NCI-H1694 (cell line): ENCODE results near the gene AS3MT.
A peak's percentile ranks its signal among the peaks of the same experiment; 100 is the strongest.
"Not testable (repeated sequence)": the region's sequence is repeated elsewhere in the genome, so short reads cannot be mapped to it uniquely, and the experiment has no call there.

ENCODE experiments used
- DNase-seq: peaks from one replicate; lab custom pipeline; 2025; lab: John Stamatoyannopoulos, UW

The AS3MT gene, protein sequence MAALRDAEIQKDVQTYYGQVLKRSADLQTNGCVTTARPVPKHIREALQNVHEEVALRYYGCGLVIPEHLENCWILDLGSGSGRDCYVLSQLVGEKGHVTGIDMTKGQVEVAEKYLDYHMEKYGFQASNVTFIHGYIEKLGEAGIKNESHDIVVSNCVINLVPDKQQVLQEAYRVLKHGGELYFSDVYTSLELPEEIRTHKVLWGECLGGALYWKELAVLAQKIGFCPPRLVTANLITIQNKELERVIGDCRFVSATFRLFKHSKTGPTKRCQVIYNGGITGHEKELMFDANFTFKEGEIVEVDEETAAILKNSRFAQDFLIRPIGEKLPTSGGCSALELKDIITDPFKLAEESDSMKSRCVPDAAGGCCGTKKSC

DNA sequence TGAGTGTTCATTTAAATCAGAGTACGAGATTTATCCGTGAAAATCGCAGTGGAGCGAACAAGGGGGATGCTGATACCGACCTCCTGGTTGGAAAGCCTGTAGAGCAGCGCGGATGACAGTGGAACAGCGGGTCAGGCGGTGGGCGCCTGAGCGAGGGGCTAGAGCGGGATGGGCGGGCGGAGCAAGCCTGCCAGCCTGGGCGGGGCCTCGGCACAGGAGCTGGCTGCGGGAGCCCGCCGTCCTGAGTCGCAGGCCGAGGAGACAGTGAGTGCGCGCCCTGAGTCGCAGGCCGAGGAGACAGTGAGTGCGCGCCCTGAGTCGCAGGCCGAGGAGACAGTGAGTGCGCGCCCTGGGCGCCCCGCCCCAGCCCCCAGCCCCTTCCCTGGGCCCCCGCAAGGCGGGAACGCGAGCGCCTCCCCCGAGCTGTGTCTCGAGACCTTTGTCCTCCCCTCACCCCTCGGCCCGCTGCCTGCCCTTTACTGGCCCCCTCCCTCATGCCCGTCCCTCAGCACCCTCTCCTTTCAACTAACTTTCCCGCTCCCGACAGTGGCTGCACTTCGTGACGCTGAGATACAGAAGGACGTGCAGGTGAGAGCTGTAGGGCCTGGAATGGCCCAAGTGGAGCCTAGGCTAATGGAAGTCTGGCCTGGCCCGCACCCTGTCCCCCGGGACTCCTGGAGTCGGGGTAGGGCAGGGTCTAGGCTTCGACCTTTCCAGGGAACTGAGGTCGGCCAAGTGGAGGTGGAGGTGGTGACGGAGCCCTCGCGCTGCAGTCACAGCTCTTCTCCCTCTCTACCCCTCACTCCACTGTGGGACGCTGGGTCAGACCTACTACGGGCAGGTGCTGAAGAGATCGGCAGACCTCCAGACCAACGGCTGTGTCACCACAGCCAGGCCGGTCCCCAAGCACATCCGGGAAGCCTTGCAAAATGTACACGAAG lies at the start of gene AS3MT:
Gene AS3MT (plus strand): TSS at position 213 of the 941 bp plus-strand sequence. CDS start 123 bp downstream, at position 336.
- peak; percentile 8 for DNase-seq

DNA sequence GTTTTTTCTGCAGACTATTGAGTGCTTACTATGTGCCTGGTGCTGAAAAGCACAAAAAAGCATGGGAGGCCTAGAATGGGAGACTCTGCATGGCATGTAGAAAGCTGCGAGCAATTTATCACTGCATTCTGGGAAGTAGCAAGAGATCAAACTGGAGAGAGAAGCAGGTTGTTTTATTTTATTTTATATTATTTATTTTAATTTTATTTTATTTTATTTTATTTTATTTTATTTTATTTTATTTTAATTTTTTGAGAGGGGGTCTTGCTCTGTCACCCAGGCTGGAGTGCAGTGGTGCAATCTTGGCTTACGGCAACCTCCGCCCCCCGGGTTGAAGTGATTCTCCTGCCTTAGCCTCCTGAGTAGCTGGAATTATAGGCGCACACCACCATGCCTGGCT lies 49.3 kb upstream of the AS3MT start:
- not testable (repeated sequence) for DNase-seq

DNA sequence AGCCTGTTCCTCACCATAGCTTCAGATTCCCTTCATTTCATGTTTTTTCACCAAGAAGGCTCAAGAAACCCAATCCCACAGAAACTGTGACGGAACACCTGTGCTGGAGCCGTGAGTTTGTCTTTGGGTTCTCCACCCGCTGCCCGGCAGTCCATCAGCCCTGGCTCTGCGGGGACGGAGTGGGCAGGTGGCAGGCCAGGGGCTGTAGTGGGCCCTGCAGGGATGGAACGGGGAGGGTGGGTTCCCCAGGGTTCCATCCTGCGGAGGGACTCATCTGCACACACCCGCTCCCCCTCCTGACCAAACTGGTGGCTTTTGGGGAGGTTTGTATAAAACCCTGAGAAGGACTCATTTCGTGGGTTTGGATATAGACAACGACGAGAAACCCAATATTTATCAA lies 47.0 kb upstream of the AS3MT start:
- DNase-seq = no peak

DNA sequence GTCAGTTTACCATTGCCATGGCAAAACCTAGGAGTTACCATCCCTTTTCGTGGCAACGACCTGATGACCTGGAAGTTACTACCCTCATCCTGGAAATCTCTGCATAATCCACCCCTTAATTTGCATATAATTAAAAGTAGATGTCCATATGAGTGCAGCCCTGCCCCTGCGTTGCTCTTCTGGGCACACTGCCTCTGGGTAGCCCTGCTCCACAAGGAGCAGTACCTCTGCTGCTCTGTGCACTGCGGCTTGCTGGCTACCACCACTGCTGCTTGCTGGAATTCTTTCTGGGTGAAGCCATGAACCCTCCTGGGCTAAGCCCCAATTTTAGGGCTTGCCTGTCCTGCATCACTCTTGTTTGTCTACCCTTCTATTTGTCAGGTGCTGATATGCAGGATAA lies 44.6 kb upstream of the AS3MT start:
- no peak for DNase-seq

DNA sequence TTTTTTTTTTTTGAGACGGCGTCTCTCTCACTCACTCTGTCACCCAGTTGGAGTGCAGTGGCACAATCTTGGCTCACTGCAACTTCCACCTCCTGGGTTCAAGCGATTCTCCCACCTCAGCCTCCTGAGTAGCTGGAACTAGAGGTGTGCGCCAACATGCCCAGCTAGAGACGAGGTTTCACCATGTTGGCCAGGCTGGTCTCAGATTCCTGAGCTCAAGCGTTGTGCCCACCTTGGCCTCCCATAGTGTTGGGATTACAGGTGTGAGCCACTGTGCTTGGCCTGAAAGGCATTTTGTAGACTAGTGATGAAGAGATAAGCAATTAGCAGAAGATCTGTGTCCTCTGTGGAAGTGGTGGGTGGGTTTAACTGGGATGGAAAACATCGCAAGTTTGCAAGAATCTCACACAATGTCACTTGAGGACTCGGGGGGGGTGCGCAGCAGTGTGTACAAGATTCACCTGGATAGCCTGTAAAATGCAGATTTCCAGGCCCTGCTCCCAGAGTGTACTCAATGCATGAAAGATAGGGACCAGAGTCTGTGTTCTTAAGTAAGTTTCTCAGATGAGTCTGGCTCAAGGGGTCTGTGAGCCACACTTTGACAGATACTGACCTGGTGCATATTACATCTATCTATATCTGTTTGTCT lies 43.0 kb upstream of the AS3MT start:
- DNase-seq = no peak

DNA sequence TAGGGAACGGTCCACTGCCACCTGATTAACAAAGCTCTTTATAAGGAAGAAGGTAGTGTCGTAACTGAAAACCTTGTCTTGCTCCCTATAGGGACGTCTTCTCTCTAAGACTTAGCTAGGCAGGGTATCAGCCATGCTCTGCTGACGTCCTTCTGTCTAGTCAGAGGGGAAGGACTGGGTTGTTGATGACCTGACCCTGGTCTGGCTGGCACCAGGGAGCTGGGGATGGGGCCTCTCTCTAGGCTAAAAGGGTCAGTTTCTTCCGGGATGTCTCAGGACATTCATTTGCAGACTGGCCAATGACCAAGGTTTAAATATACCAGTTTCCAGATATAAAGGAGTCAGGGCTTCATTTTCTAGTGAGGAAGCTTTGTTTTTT lies 41.7 kb upstream of the AS3MT start:
- no peak for DNase-seq

DNA sequence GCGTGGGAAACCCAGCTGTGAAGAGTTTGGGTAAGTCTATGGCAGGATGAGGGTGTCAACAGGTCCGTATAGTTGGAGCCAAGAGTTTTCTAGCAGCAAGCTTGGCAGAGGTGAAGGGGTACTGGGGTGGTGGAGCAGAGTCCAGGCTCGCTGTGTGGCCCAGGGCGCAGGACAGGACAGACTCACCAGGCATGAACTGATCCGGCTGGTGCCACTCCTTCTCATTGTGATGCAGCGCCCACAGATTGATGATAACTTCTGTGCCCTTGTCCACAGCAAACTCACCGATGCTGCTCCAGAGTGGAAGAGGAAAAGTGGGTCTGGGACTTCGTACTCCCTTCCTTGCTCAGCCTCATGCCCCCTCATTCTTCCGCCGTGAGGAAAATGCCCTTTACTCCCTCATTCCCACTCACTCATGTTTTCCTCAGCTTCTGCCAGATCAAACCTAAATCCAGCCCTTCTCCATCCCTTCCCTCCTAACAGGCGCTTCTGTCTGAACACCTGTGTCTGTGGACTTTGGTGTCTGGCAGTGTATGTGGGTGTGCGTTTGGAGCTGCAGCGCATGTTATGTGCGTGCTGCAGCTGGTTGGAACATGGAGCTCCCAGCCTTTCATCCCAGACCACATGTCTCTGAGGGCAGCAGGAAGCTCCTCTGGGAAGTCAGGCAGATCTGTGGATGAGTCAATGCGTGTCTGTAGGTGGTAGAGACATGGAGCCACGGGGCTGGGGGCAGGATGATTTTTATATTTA lies 37.8 kb upstream of the AS3MT start:
- no peak for DNase-seq

DNA sequence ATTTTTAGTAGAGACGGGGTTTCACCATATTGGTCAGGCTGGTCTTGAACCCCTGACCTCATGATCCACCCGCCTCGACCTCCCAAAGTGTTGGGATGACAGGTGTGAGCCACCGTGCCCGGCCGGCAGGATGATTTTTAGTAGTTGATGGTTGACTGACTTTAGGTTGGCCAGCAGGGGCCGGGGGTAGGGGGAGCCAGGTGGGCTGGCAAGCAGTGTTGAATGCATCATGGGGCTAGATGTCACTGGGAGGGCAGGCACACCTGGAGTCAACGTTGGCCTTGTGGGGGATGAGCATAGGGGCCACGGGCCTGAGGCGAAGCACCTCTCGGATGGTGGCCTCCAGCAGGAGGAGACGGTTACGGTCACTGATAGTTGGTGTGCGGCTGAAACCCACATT lies 37.0 kb upstream of the AS3MT start:
- DNase-seq = no peak

DNA sequence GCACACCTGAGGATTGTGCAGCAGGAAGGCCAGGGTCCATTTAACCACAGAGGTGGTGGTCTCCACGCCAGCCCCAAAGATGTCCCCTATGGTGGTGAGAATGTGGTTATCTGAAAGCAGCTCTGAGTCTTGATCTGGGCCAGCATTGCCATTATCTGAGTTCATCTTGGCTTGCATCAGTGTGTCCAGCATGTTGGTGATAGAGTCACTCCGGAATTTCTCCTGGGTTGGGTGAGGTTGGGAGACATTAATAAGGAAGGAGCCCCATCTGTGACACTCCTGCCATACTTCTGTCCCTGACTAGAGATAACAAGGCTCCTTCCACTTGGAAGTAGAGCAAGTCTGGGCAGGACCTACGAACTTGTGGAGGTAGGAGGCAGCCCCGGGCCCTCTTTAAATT lies 36.3 kb upstream of the AS3MT start:
- DNase-seq = no peak

DNA sequence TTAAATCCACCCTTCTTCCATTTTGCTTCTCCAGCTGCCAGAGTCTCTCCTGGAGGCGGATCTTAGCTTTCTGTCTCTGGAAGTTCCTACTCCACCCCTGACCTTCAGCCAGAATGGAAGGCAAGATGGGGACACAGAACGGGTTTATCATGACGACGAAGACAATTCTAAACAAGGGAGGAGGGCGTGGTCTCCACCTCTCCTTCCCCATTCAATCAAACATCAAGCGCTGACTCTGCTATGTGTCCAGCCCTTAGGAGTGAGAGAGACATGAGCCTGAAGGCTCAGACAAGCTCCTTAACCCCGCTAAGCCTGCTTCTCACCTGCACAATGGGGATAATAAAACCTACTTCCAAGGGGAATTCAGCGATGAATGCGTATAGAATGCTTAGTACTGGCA lies 35.1 kb upstream of the AS3MT start:
- DNase-seq = no peak

DNA sequence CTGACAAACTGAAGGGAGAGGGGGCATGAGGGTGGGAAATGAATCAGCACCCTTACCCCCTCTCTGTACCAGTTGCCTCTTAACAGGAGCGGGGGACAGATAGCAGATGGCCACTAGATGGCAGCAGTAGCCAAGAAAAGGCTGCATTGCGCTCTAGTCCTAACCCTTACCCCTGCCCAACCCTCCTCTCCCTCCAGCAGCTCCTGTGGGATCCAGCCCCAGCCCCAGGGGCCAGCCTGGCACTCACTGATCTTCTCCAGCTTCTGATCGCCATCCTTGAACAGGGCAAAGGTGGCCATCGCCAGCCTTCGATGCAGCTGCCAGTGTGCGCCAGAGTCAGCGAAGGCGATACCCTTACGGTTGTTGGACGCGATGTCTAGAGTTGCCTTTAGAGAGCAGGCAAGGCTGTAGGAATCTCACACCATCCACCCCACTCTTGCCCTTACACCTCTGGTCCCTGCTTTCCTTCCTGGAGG lies 34.2 kb upstream of the AS3MT start:
- peak; percentile 85 for DNase-seq

DNA sequence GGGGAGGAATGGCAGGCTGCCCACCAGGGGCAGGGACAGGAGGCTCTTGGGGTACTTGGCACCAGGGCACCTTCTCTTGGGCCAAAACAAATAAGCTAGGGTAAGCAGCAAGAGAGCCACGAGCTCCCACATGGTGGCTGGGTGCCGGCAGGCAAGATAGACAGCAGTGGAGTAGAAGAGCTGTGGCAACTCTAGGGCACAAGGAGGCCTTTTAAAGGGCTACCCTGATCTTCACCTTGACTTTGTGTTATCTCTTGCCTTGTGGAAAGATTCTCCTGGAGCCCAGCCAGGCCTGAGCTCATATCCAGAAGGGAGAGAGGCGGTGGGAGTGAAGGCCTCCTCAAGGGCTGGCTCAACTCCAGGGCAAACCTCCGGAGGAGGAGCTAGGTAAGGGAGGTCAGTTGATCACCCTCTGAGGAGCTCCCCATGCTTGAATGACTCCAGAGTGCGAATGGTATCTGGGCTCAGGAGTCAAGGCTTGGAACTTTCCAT lies 32.0 kb upstream of the AS3MT start, which contains the start of gene CYP17A1:
Gene CYP17A1 (minus strand): TSS at position 184 of the 492 bp plus-strand sequence. CDS start 52 bp downstream, at position 132.
- DNase-seq = no peak

DNA sequence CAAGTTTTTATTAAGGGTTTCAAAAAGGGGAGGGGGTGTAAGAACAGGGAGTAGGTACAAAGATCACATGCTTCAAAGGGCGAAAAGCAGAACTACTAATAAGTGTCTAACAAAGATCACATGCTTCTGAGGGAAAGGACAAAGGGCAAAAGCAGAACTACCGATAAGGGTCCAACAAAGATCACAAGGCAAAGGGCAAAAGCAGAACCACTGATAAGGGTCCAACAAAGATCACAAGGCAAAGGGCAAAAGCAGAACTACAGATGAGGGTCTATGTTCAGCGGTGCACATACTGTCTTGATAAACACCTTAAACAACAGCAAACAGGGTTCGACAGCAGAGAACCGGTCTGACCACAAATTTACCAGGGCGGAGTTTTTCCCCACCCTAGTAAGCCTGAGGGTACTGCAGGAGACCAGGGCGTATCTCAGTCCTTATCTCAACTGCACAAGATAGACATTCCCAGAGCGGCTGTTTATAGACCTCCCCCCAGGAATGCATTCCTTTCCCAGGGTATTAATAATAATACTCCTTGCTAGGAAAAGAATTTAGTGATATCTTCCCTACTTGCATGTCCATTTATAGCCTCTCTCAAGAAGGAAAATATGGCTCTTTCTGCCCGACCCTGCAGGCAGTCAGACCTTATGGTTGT lies 30.9 kb upstream of the AS3MT start:
- not testable (repeated sequence) for DNase-seq

DNA sequence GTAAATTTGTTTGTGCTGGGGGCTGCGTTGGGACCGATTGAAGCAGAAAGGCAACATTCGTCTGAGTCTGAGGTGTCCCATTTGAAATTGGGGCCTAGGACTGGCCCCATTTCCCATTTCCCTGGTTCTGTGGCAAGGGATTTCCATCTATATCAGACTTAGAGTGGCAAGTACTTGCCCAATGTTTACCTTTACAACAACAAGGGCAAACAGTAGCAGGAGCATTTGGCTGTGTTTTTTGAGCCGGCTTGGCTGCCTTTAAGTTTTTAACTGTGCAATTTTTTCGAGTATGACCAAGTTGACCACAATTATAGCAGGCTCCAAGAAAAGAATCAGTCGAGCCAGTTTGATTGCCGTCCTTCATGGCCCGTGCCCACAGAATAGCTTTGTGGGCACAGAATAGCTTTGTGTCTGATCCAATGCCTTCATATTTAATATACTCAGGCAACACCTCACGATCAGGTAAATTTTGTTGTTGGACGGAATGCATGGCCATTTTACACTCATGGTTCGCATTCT lies 27.4 kb upstream of the AS3MT start:
- DNase-seq = no peak

DNA sequence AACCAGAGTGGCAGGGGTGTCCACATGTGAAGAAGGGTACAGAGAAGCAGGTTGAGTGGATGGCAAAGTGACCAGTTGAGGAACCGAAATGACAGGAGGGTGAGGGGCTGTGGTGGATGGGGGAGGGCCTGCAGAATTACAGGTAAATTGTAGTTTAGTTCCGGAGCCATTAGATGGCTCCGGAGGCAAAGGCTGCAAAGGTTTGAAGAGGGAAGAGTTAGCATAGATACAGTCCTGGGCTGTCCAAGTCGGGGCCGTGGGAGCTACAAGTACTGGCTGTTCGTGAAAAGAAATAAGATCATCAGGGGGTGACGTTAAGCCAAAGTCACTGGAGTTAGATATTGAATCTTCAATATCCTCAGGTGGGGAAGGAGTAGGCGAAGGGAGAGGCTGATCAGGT lies 26.1 kb upstream of the AS3MT start:
- not testable (repeated sequence) for DNase-seq

DNA sequence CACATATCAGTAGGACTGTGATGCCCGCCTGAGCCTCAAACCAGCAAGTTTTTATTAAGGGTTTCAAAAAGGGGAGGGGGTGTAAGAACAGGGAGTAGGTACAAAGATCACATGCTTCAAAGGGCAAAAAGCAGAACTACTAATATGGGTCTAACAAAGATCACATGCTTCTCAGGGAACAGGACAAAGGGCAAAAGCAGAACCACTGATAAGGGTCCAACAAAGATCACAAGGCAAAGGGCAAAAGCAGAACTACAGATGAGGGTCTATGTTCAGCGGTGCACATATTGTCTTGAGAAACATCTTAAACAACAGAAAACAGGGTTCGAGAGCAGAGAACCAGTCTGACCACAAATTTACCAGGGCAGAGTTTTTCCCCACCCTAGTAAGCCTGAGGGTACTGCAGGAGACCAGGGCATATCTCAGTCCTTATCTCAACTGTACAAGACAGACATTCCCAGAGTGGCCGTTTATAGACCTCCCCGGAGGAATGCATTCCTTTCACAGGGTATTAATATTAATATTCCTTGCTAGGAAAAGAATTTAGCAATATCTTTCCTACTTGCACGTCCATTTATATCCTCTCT lies 25.0 kb upstream of the AS3MT start:
- DNase-seq = not testable (repeated sequence)

DNA sequence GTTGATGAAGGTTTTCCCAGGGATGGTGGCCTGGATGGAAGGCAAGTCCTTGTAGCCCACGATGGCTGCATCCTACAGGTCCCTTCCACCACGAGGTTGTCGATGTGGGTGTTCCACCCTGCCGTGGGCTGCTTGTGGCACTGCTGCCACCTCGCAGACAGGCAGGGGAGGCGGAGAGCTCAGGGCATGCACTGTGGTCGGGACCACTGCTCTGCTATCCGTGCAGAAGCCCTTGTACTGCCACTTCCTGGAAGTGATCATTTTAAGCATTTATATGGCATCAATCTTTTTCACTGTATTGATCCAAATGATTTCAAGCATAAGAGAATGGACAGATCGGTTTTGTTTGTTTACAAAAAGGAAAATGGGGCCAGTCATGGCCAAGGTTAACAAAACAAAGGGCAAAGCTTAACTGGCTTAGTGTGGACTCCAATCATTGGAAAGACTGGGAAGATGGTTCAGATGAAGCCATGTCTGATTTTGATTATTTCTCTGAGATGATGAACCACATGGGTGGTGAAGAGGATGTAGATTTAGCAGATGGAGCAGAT lies 23.8 kb upstream of the AS3MT start:
- DNase-seq = no peak

DNA sequence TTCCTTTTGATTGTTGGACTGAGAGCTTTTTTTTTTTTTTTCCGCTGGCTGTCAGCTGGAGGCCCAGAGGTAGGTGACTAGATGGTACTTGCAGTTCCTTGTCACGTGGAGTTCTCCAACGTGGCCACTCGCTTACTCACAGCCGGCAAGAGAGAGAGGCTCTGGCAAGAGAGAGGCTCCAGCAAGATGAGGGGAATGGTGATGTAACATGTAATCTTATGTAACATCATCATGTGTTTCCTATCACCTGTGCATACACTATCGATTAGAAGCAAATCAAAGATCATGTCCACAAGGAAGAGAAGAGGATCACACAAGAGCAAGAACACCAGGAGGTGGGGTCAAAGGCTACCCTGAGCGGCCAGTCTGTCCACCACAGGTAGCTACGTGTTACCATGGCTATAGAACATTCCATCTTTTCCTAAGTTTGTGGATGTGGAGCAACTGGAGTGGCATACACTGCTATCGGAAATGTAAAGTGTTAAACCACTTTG lies 19.2 kb upstream of the AS3MT start:
- no peak for DNase-seq

DNA sequence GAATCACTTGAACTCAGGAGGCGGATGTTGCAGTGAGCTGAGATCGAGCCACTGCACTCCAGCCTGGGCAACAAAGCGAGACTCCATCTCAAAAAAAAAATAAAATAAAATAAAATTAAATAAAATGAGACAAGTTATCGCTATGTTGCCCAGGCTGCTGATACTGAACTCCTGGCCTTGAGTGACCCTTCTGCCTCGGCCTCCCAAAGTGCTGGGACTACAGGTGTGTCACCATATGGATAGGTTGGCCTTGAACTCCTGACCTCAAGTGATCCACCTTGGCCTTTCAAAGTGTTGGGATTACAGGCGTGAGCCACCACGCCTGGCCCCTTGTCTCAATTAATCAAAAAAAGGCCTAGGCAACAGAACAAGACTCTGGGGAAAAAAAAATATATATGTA lies 16.0 kb upstream of the AS3MT start:
- not testable (repeated sequence) for DNase-seq
